Stomach (tissue), 9 donors: Measurements from ENCODE around the gene IFI16. TPM values are rescaled to one million over a fixed set of nuclear protein-coding genes. Genes with fewer than 3 reads are reported as not detected.
"Not testable (repeated sequence)": the region's sequence is repeated elsewhere in the genome, so short reads cannot be mapped to it uniquely, and the experiment has no call there.

ENCODE experiments used
- DNase-seq, 2 donors: peaks; one replicate each; pipeline versions ENCODE4 v3.0.0 to v3.0.0-alpha.2; 2013 to 2019
- H3K27ac ChIP-seq, 5 donors: fragments of 200-600 bp in 4 of 5; sonication (generic) in 4 of 5; one replicate each; pipeline ENCODE4 v1.5.1; 2013 to 2019; ENCODE audit warnings: mild to moderate bottlenecking in 1 of 5, moderate library complexity in 1 of 5
- H3K27me3 ChIP-seq, 3 donors: fragments of 200-600 bp; sonication (generic); one replicate each; pipeline ENCODE4 v1.5.1; 2017 to 2019; ENCODE audit warnings: mixed run types in 1 of 3
- H3K36me3 ChIP-seq, 4 donors: fragments of 200-600 bp; sonication (generic); 1 replicate in 3 of 4; 2 replicates in 1 of 4; pipeline ENCODE4 v1.5.1; 2016 to 2019
- H3K4me1 ChIP-seq, 4 donors: fragments of 200-600 bp; sonication (generic); one replicate each; pipeline ENCODE4 v1.5.1; 2016 to 2019
- H3K4me3 ChIP-seq, 4 donors: fragments of 200-600 bp; sonication (generic) in 3 of 4; one replicate each; pipeline ENCODE4 v1.5.1; 2016 to 2019; ENCODE audit warnings: mild to moderate bottlenecking in 1 of 4
- H3K9me3 ChIP-seq, 4 donors: fragments of 200-600 bp; sonication (generic); one replicate each; pipeline ENCODE4 v1.5.1; 2016 to 2019
- CTCF ChIP-seq, 7 experiments: fragments of 450-650 bp in 4 of 7; fragments of 200-600 bp in 3 of 7; sonication (generic) in 3 of 7; IDR thresholded peaks; one replicate each; pipeline ENCODE4 v1.5.1; 2016 to 2019; ENCODE audit warnings: antibody characterized with exemption in 7 of 7, control low read depth in 2 of 7, mild to moderate bottlenecking in 1 of 7
- EP300 ChIP-seq: sonication (generic); formaldehyde crosslinking; IDR thresholded peaks from one replicate; pipeline ENCODE4 v1.6.1; 2017; ENCODE audit warnings: antibody characterized with exemption
- POLR2A ChIP-seq, 4 donors: fragments of 450-650 bp; IDR thresholded peaks; one replicate each; pipeline ENCODE4 v1.6.1; 2016; ENCODE audit warnings: antibody characterized with exemption in 4 of 4, control low read depth in 2 of 4, mild to moderate bottlenecking in 1 of 4, moderate library complexity in 1 of 4
- POLR2AphosphoS5 ChIP-seq, 3 donors: sonication (generic); formaldehyde crosslinking; IDR thresholded peaks; one replicate each; pipeline ENCODE4 v1.6.1; 2016; ENCODE audit warnings: antibody characterized with exemption in 3 of 3
- WGBS, 5 donors: extraction: QIAGEN DNeasy Blood & Tissue Kit in 3 of 5; methylation state at CpG; one replicate each; pipeline versions ENCODE4 v1.1.5 to v1.1.7; 2013 to 2018; 5-methylcytosine and 5-hydroxymethylcytosine counted together
- intact Hi-C: fragments of 100-400 bp; cut with DNase I; formaldehyde crosslinking; loops from one replicate; pipeline ENCODE4 v1.15.1; 2023; ENCODE audit warnings: low total_unique reads
- polyA plus RNA-seq, 3 donors: library from polyadenylated mRNA; stranded (reverse); fragments of 200-250 nt; gene quantifications; one replicate each; pipeline ENCODE4 v1.2.3, GENCODE V29; 2013
- total RNA-seq, 5 donors: library from RNA; depleted of rRNA; stranded (reverse); fragments of >200 nt; gene quantifications; one replicate each; pipeline versions ENCODE4 v1.1.0 to v1.2.3, GENCODE V29; 2014 to 2016
- donor health status: healthy with polysubstance abuse.
- donor health status: Bipolar disorder and iron deficiency.
- donor health status: healthy.

IFI16 gene
- total and polyA plus RNA-seq, 8 donors: 24.3 to 113 (median 41.0) TPM

GRCh38 chr1:159030877-159031447, 21.3 kb downstream of the IFI16 start:
- TF ChIP-seq EP300 (no peak), POLR2A (IDR thresholded peaks at IDR 0.05) (no peak), POLR2AphosphoS5 (IDR thresholded peaks at IDR 0.05) (no peak), CTCF (IDR thresholded peaks at IDR 0.05) (no peak)
- 52 to 68% (median 58%) methylated on average over 3 of the region's 3 CpGs for WGBS, 5 donors
- DNase-seq: no peak
- no peak overlapping the region for H3K27ac ChIP-seq
- H3K9me3 ChIP-seq: no peaks in the 10 kb centered on the region
- H3K4me1 ChIP-seq: peaks cover 0 to 33% (median 8%) of the 10 kb centered on the region in 4 donors
- intact Hi-C loops: no loop called here
- no peaks in the 10 kb centered on the region for H3K27me3 ChIP-seq
- H3K4me3 ChIP-seq: no peak overlapping the region
- H3K36me3 ChIP-seq: peaks cover 6 to 82% (median 67%) of the 10 kb centered on the region in 4 donors

- Histone ChIP-seq H3K36me3 (peaks cover 6 to 86% (median 78%) of the 10 kb centered on the region in 4 donors), H3K27me3 (no peaks in the 10 kb centered on the region), H3K4me3 (no peak overlapping the region), H3K27ac (no peak overlapping the region), H3K9me3 (no peaks in the 10 kb centered on the region), H3K4me1 (no peaks in the 10 kb centered on the region)
- DNase-seq: no peak
- WGBS, 5 donors: 83 to 95% (median 89%) methylated on average over 1 of the region's 1 CpG
- intact Hi-C loops: no loop called here
- TF ChIP-seq POLR2AphosphoS5 (IDR thresholded peaks at IDR 0.05): no peak
- TF ChIP-seq CTCF (IDR thresholded peaks at IDR 0.05): no peak
- no peak for TF ChIP-seq POLR2A (IDR thresholded peaks at IDR 0.05)
- no peak for TF ChIP-seq EP300
These were observed 30.5 kb downstream of the IFI16 start for GRCh38 chr1:159040206-159040605.

- WGBS, 5 donors: 82 to 90% (median 86%) methylated on average over 7 of the region's 7 CpGs
- H3K27ac ChIP-seq: no peak overlapping the region
- no peak overlapping the region for H3K4me3 ChIP-seq
- intact Hi-C loops: no loop called here
- peaks cover 5 to 86% (median 75%) of the 10 kb centered on the region in 4 donors for H3K36me3 ChIP-seq
- H3K9me3 ChIP-seq: no peaks in the 10 kb centered on the region
- TF ChIP-seq EP300 (no peak), CTCF (IDR thresholded peaks at IDR 0.05) (no peak), POLR2A (IDR thresholded peaks at IDR 0.05) (no peak), POLR2AphosphoS5 (IDR thresholded peaks at IDR 0.05) (no peak)
- no peaks in the 10 kb centered on the region for H3K27me3 ChIP-seq
- DNase-seq: no peak
- H3K4me1 ChIP-seq: no peaks in the 10 kb centered on the region
These were observed 31.4 kb downstream of the IFI16 start for GRCh38 chr1:159040893-159041724.

- H3K9me3 ChIP-seq, H3K27ac ChIP-seq, intact Hi-C loops, DNase-seq, H3K4me3 ChIP-seq, H3K27me3 ChIP-seq, H3K4me1 ChIP-seq: not testable (repeated sequence)
- WGBS, 5 donors: 19 to 43% (median 27%) methylated on average over 1 of the region's 1 CpG
- peaks cover 10 to 72% (median 57%) of the 10 kb centered on the region in 4 donors for H3K36me3 ChIP-seq
These were observed 36.8 kb downstream of the IFI16 start for GRCh38 chr1:159046486-159046885.

GRCh38 chr1:159051436-159051835, 41.7 kb downstream of the IFI16 start:
- 91 to 100% (median 97%) methylated on average over 2 of the region's 2 CpGs for WGBS, 5 donors
- Histone ChIP-seq H3K9me3 (no peaks in the 10 kb centered on the region), H3K4me1 (peaks cover 4 to 25% (median 16%) of the 10 kb centered on the region in 4 donors), H3K27me3 (no peaks in the 10 kb centered on the region), H3K27ac (no peak overlapping the region), H3K4me3 (no peak overlapping the region), H3K36me3 (peaks cover 18 to 85% (median 72%) of the 10 kb centered on the region in 4 donors)
- TF ChIP-seq POLR2AphosphoS5 (IDR thresholded peaks at IDR 0.05): no peak
- TF ChIP-seq EP300: no peak
- no peak for TF ChIP-seq CTCF (IDR thresholded peaks at IDR 0.05)
- no peak for TF ChIP-seq POLR2A (IDR thresholded peaks at IDR 0.05)
- intact Hi-C loops: no loop called here
- DNase-seq: no peak
